Muscle layer of colon (tissue), 2 donors: Measurements from ENCODE around the gene CHRND.

Source experiments
- H3K27ac ChIP-seq: one replicate; pipeline ENCODE4 v1.7.0; 2013; ENCODE audit warnings: low read depth, mild to moderate bottlenecking, low read length, moderate library complexity
- H3K27me3 ChIP-seq, 2 donors: one replicate each; pipeline ENCODE4 v1.7.0; 2013; ENCODE audit warnings: low read length in 2 of 2, mild to moderate bottlenecking in 2 of 2; ENCODE audit not compliant: insufficient read depth in 2 of 2, control insufficient read depth in 1 of 2
- H3K36me3 ChIP-seq: one replicate; pipeline ENCODE4 v1.7.0; 2013; ENCODE audit warnings: mild to moderate bottlenecking, low read length; ENCODE audit not compliant: insufficient read depth
- H3K4me1 ChIP-seq: one replicate; pipeline ENCODE4 v1.7.0; 2013; ENCODE audit warnings: mild to moderate bottlenecking, low read length; ENCODE audit not compliant: insufficient read depth
- H3K4me3 ChIP-seq, 2 donors: one replicate each; pipeline ENCODE4 v1.7.0; 2013; ENCODE audit warnings: low read length in 2 of 2, low read depth in 1 of 2, mild to moderate bottlenecking in 1 of 2, moderate library complexity in 1 of 2
- H3K9ac ChIP-seq: one replicate; pipeline ENCODE4 v1.7.0; 2013; ENCODE audit warnings: low read length
- H3K9me3 ChIP-seq: one replicate; pipeline ENCODE4 v1.7.0; 2013; ENCODE audit warnings: mild to moderate bottlenecking, low read length
- donor health status: abdominal sarcoma.
- donor health status: Adenocarcinoma of cecum.

The CHRND gene

DNA sequence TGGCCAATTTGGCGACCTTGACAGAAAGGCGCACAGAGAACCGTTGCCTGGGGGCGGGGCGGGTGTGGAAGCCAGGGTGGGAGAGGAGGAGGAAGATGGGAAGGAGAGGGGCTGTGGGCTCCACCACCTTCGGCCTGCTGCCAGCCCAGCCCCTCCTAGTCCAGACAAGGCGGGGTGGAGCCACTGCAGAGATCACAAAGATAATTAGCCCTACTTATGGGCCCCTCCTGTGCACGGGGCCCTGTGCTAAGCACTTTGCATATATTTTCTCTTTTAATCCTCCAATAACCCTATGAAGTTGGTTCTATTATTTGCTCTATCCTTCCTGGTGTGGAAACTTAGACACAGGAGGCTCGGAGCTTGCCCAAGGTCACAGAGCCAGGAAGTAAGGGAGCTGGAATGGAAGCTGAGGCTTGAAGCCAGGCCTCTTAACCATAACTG, 24.6 kb upstream of the CHRND start:
- H3K36me3 ChIP-seq: no peaks in the 10 kb centered on the region
- no peak overlapping the region for H3K4me3 ChIP-seq
- no peak overlapping the region for H3K27ac ChIP-seq
- H3K4me1 ChIP-seq: peaks cover 4% of the 10 kb centered on the region
- H3K9me3 ChIP-seq: no peaks in the 10 kb centered on the region
- H3K9ac ChIP-seq: no peak overlapping the region
- peaks cover 0 to 15% of the 10 kb centered on the region in 2 donors for H3K27me3 ChIP-seq

DNA sequence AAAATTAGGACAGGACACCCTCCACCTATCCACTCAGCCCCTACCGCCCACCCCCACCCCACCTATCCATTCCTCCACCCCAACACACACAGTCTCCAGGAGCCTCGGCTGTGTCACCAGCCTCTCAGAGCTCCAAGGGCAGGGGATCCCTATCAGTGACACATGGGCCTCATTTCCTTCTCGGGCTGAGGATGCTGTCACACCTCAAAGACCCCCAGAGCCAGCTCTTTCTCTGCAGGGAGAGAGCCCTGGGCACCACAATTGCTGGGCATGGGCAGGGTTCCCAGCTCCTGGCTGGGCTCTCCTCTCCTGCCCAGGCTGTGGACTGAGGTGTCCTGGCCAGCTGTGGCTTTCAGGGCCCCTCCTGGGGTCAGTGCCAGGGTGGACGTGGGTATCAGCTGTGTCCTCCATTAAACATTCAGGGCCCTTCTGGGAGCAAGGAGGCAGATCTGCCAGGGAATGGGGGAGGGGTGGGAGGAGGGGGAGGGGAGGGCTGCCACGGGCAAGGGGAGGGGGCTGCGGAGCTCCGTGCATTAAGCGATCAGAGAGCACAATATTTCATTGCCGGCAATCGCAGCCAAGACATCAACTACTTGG, 24.1 kb upstream of the CHRND start:
- H3K27me3 ChIP-seq: peaks cover 0 to 15% of the 10 kb centered on the region in 2 donors
- peaks cover 4% of the 10 kb centered on the region for H3K4me1 ChIP-seq
- H3K9ac ChIP-seq: no peak overlapping the region
- no peaks in the 10 kb centered on the region for H3K36me3 ChIP-seq
- H3K27ac ChIP-seq: no peak overlapping the region
- H3K9me3 ChIP-seq: no peaks in the 10 kb centered on the region
- H3K4me3 ChIP-seq: no peak overlapping the region

DNA sequence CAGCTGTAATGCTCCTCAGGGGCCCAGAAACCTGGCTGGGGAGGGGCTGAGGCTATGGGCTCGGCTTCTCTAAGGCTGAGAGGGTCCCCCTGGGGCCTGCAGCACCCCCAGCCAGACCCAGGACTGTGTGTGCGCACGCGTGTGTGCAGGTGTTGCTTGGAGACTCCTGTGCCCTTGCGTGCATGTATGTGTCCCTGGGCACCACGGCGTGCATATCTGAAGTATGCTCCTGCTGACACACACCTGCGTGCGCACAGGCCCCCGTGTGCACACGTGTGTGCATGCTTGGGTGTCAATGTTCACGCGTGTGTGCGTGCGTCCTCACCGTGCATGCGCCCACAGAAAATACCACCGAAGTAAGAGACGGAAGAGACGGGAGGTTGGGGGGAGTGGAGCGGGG, 23.4 kb upstream of the CHRND start:
- no peaks in the 10 kb centered on the region for H3K9me3 ChIP-seq
- H3K27me3 ChIP-seq: peaks cover 0 to 15% of the 10 kb centered on the region in 2 donors
- no peak overlapping the region for H3K9ac ChIP-seq
- H3K4me3 ChIP-seq: no peak overlapping the region
- H3K4me1 ChIP-seq: peaks cover 4% of the 10 kb centered on the region
- H3K36me3 ChIP-seq: no peaks in the 10 kb centered on the region
- no peak overlapping the region for H3K27ac ChIP-seq

DNA sequence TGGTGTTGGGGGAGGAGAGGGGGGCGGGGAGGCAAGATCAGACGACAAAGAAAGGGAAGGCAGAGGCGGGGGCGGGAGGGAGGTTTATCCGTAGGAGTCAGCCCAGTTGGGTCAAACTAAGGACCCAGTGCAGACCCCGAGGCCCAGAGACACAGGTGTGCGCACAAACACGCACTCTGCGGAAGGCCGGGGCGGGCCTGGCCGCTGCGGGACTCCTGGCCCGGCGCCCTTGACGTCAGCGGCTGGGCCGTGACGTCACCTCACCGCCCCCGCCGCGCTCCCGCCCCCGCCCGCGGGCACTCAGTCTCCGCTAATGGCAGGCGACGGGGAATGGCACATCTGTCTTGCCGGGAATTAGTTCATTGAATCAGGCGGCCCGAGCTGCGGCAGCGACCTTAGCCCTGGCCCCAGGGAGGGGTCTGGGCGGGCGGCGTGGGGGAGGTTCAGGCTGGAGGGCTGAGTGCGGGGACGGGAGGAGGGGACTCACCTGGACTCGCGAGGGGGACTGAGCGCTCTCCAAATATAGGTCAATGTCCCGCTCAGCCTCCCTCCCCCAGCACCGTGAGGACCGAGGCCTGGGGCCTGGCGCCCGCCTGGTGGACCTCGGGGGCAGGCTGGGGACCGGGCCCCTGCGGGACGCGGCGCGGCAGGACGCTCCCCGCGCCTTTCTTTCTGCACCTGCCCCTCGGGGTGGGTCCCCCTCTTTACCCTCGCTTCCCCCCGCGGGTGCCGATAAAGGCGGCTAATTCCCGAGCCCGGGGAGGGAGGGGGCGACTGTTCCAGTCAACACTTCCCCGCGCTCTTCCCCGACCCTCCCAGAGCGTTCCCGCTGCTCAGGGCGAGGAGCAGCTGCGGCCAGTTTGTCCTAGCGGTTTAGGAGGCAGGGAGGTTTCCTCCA, 22.8 kb upstream of the CHRND start:
- Histone ChIP-seq H3K27ac (peak overlapping the region; percentile 25), H3K9ac (no peak overlapping the region), H3K4me3 (peak overlapping the region; percentile 43 to 77), H3K27me3 (peaks cover 0 to 15% of the 10 kb centered on the region in 2 donors), H3K4me1 (peaks cover 4% of the 10 kb centered on the region), H3K36me3 (no peaks in the 10 kb centered on the region), H3K9me3 (no peaks in the 10 kb centered on the region)

DNA sequence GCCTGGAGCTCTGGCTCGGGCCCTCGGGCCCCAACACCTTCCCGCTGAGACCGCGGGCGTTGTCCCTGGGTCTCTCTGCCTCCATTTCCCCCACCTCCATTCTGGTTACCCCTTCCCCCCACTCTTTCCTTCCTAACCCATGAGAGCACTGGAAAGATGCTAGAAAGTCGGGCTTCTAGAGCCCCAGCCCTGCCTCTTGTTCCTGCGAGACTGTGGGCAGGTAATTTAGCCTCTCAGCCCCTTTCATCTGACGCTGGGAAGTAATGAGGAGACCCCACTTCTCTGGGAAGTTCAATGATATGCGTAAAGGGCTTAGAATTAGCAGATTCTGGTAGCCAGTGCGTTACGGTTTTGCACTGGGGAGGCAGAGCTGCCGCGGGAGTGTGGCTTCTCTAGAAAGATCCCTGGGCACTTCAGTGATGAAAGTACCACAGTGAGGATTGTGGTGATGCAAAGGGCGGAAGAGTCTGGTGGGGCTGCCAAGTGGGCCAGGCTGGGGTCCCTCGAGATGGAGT, 22.1 kb upstream of the CHRND start:
- Histone ChIP-seq H3K36me3 (no peaks in the 10 kb centered on the region), H3K27ac (peak overlapping the region; percentile 25), H3K9ac (no peak overlapping the region), H3K4me1 (peaks cover 4% of the 10 kb centered on the region), H3K9me3 (no peaks in the 10 kb centered on the region), H3K27me3 (peaks cover 0 to 15% of the 10 kb centered on the region in 2 donors), H3K4me3 (peak overlapping the region; percentile 43 to 77)

DNA sequence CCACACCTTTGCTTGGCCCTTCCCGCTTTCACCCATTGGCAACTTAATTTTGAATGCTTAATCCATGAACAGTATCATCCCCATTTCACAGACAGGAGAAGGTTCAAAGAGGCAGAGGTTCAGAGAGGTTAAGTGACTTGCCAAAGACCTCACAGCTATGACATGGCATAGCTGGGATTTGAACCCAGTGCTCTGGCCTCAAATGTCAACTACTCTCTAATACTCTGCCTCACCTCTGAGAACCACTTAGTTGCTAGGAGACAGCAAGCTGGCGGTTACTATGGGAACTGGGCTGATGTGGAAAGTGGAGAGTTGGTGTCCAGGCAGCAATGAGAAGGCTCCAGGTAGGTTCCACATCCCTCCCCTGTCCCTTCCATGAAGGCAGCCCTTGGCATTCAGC, 21.5 kb upstream of the CHRND start:
- no peaks in the 10 kb centered on the region for H3K36me3 ChIP-seq
- H3K27me3 ChIP-seq: peaks cover 0 to 15% of the 10 kb centered on the region in 2 donors
- no peaks in the 10 kb centered on the region for H3K9me3 ChIP-seq
- H3K4me1 ChIP-seq: peaks cover 4% of the 10 kb centered on the region
- H3K4me3 ChIP-seq: no peak overlapping the region
- no peak overlapping the region for H3K27ac ChIP-seq
- no peak overlapping the region for H3K9ac ChIP-seq

DNA sequence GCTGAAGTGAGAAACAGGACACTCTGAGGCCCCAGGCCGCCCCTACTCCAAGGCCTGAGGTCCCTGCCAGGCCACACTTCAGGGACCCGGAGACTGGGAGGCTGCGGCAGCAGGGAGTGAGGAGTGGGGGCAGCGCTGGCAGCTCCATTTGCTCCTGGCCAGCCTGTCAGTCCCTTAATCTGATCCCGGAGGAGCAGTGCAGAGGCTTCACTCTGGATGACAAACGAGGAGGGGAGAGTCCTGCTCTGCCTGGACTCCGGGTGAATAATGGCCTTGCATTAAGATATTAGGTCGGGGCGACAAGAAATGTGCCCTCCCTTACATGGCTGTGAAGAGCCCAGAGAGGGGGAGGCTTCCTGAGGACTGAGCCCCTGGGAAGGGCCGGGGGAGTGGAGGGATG, 20.1 kb upstream of the CHRND start:
- Histone ChIP-seq H3K36me3 (no peaks in the 10 kb centered on the region), H3K27ac (no peak overlapping the region), H3K27me3 (peaks cover 0 to 15% of the 10 kb centered on the region in 2 donors), H3K9me3 (no peaks in the 10 kb centered on the region), H3K4me1 (peaks cover 4% of the 10 kb centered on the region), H3K4me3 (no peak overlapping the region), H3K9ac (no peak overlapping the region)

DNA sequence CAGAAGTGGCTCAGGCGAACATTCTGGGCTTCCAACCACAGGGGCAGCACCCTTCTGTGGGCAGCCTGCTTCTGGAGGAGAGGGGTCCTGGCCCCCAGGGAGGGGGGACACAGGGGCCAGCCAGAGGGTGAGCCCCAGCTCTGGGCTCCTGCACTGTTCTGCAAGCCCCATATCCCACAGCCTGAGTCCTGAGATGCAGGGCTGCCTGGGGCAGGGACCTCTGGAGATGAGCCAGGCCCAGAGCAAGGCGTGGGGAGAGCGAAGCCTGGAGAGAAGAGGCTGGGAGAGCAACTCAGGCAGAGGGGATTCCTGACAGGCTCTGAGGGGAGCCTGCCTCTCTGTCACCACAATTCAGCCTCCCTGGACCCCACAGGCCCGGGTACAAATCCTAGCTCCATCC, 19.3 kb upstream of the CHRND start:
- Histone ChIP-seq H3K4me3 (no peak overlapping the region), H3K9ac (no peak overlapping the region), H3K4me1 (peaks cover 4% of the 10 kb centered on the region), H3K36me3 (no peaks in the 10 kb centered on the region), H3K27me3 (peaks cover 0 to 15% of the 10 kb centered on the region in 2 donors), H3K9me3 (no peaks in the 10 kb centered on the region), H3K27ac (no peak overlapping the region)

DNA sequence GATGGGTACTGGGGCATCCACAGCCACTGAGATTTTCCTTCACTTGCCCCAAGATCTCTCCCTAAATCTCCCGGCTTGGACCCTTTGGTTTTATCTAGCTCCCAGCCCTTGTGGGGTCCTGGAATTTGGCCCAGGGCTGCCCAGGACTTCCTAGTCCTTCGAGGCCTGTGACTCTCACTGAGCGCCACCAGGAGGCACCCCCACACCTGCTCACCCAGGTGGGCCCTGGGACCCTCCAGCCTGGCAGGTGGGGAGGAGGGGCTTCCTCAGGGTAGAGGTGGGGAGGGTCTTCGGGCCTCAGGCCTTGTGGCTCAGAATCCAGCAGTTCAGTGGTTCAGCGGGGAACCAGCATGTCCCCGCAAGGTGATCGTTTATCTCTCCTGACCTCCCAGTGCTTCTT, 17.7 kb upstream of the CHRND start:
- Histone ChIP-seq H3K36me3 (no peaks in the 10 kb centered on the region), H3K4me3 (no peak overlapping the region), H3K27me3 (peaks cover 0 to 14% of the 10 kb centered on the region in 2 donors), H3K9me3 (no peaks in the 10 kb centered on the region), H3K4me1 (peaks cover 4% of the 10 kb centered on the region), H3K27ac (no peak overlapping the region), H3K9ac (no peak overlapping the region)

DNA sequence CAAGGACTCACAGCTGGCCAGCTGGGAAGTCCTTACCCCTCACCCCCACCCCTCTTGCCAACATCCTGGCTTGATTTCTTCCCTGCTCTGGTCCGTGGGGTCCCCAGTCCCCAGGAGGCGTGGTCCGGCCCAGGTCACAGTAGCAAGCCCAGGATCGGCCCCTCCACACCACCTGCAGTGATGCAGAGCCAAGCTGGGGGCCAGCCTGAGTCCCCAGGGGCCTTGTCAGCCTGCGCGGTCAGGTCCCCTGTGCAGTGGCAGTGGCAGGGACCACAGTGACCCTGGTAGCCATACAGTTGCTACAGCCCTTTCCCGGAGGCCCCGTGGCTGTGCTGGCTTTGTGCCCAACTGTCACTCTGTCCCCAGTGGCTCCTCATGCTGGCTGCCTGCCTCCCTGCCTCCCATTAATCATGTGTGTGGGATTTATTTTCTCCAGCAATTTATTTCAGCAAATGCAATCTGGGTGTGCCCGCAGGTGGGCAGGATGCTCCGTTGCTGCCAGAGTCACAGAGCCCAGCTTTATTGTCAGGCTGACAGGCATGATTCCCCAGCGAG, 14.5 kb upstream of the CHRND start:
- no peak overlapping the region for H3K4me3 ChIP-seq
- no peak overlapping the region for H3K9ac ChIP-seq
- no peaks in the 10 kb centered on the region for H3K9me3 ChIP-seq
- no peaks in the 10 kb centered on the region for H3K27me3 ChIP-seq
- H3K4me1 ChIP-seq: no peaks in the 10 kb centered on the region
- H3K36me3 ChIP-seq: no peaks in the 10 kb centered on the region
- no peak overlapping the region for H3K27ac ChIP-seq

DNA sequence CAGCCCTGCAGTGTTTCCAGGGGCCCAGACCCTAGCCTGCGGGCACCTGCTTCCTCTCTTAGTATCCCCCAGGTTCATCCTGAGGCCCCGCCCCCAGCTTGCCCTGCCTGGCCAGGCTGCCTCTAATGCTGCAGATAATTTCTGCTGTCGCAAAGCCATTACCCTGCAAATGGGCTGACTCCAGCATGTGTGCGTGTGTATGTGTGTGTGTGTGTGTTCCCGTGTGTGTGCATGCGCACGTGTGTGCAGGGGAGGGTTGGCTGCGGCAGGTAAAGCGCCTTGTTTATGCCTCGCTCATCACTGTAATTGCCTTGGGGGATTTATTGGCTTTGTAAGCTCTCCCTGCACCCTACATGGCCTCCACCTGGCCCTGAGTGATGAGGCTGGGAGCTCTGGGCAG, 13.4 kb upstream of the CHRND start:
- Histone ChIP-seq H3K9me3 (no peaks in the 10 kb centered on the region), H3K4me1 (no peaks in the 10 kb centered on the region), H3K4me3 (no peak overlapping the region), H3K9ac (no peak overlapping the region), H3K27me3 (no peaks in the 10 kb centered on the region), H3K36me3 (no peaks in the 10 kb centered on the region), H3K27ac (no peak overlapping the region)
